Ishikawa (cell line): ENCODE results near the gene SLC29A2.

Source experiments
- EP300 ChIP-seq: IDR thresholded peaks from 2 replicates; pipeline ENCODE4 v1.6.1; 2012; ENCODE audit warnings: borderline replicate concordance
- MAX ChIP-seq: IDR thresholded peaks from 2 replicates; pipeline ENCODE4 v1.6.1; 2012

DNA sequence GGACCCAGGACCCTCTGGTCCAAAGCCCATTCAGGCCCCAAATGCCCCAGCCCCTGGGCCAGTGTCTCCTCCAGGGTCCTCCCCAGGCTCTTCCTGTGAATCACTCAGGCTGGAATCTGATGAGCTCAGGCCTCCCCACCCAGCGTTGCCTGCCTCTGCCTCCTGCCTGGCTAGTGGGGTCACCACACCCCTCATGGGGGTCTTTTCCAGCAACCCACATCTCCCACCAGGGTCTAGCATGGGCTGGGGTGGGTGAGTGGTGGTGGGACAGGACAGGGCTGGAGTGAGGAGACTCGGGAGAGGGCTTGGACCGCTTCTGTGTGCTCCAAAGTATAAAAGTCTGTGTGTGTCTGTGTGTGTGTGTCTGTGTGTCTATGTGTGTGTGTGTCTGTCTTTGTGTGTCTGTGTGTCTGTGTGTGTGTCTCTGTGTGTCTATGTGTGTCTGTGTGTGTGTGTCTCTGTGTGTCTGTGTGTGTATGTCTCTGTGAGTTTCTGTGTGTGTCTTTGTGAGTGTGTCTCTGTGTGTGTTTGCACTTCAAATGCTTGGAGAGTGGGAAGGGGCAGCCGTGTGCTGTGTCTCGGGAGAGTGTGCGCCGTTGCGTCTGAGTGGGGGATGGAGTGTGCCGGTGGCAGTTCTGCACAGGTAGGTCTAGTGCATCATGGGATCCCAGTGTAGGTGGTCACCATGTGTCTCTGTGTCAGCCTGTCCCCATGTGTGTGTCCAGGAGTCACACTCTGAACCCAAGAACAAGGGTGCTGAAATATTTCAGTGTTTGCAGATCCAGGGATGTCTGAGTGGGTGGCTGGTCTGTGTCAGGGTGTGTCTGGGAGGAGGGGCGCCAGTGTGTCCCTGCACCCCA, 44.2 kb downstream of the SLC29A2 start:
- no peak for TF ChIP-seq EP300
- no peak for TF ChIP-seq MAX
